Coronary artery (tissue), 2 donors: ENCODE measurements around the gene TMEM198.
A peak's percentile ranks its signal among the peaks of the same experiment; 100 is the strongest.

Experiments
- DNase-seq: peaks from one replicate; pipeline ENCODE4 v3.0.0-alpha.2; 2017; ENCODE audit warnings: low spot score
- H3K27ac ChIP-seq, 2 donors: fragments of 200-600 bp; sonication (generic); one replicate each; pipeline ENCODE4 v1.5.1; 2016 to 2019
- H3K4me3 ChIP-seq: fragments of 200-600 bp; sonication (generic); 2 replicates; pipeline ENCODE4 v1.5.1; 2016; ENCODE audit warnings: mild to moderate bottlenecking, moderate library complexity
- TF ChIP-seq, protein P1 (sequence below): fragments of 200-600 bp; sonication (generic); IDR thresholded peaks from one replicate; pipeline ENCODE4 v1.5.1; 2019; ENCODE audit warnings: antibody characterized with exemption

TMEM198 gene

DNA sequence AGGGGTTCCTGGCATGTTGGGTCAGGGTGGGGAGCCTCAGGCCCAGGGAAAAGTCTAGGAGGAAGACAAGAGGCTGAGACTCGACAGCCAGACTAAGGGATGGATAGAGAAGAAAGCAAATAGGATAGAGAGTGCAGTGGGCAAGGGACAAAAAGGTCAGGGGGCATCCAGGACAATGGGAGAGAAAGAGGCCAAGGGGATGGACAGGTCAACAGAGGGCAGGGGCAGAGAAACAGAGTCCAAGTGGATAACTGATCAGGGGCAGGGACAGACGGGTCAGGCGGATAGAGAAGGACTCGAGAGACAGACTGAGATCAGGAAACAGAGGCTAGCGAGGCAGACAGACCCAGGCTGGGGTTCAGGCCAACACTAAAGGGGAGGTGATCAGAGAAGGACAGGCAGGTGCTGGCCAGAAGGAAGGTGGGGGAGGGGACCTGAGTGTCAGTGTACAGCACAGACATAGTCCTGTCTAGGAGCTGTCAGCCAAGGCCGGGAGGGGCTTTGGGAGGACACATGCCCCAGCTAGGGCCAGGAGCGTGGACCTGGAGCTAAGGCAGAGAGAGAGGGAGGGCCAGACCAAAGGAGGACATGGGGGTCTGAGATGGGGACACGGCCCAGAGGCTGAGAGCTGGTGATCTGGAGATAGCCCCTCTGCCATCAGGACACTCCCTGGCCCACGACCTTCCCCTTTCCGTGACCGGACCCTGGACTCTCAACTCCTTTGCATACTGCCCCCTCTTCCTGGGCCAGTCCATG, 17.3 kb upstream of the TMEM198 start:
- no peak for DNase-seq
- TF ChIP-seq, protein P1, sequence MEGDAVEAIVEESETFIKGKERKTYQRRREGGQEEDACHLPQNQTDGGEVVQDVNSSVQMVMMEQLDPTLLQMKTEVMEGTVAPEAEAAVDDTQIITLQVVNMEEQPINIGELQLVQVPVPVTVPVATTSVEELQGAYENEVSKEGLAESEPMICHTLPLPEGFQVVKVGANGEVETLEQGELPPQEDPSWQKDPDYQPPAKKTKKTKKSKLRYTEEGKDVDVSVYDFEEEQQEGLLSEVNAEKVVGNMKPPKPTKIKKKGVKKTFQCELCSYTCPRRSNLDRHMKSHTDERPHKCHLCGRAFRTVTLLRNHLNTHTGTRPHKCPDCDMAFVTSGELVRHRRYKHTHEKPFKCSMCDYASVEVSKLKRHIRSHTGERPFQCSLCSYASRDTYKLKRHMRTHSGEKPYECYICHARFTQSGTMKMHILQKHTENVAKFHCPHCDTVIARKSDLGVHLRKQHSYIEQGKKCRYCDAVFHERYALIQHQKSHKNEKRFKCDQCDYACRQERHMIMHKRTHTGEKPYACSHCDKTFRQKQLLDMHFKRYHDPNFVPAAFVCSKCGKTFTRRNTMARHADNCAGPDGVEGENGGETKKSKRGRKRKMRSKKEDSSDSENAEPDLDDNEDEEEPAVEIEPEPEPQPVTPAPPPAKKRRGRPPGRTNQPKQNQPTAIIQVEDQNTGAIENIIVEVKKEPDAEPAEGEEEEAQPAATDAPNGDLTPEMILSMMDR: no peak
- Histone ChIP-seq H3K27ac (no peak overlapping the region), H3K4me3 (no peak overlapping the region)

DNA sequence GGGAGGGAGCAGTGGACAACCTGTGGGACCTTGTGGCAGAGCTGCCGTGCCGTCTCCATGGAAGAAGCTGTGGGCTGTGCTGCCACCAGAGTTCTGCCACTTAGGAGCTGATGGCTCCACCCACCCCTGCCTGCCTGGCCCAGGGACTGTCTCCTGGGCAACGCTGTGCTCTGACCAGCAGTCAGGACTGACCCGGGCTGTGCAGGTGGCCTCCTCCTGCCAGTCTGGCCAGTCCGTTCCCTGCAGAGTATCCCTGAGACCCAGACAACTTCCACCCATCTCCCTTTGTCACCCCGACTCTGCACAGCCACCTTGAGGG, 16.8 kb upstream of the TMEM198 start:
- no peak overlapping the region for H3K4me3 ChIP-seq
- H3K27ac ChIP-seq: no peak overlapping the region
- no peak for DNase-seq
- TF ChIP-seq, protein P1: no peak

DNA sequence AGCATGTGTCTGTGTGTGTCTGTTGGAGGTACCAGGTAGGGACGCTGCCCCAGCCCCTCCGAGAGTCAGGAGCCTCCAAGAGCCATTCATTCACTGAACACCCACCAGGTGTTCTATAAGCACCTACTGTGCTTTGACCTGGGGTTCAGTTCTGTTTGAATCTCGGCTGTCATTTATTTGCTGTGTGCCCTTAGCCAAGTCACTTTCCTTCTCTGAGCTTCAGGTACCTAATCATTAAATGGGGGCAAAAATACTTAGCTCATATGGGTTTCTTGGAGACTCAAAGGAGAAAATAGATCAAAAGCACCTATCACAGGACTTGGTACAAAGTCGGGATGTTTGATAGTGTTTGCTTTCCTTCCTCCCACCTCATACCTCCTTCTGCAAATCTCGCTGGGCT, 16.4 kb upstream of the TMEM198 start:
- TF ChIP-seq, protein P1: no peak
- H3K27ac ChIP-seq: no peak overlapping the region
- no peak overlapping the region for H3K4me3 ChIP-seq
- DNase-seq: no peak

DNA sequence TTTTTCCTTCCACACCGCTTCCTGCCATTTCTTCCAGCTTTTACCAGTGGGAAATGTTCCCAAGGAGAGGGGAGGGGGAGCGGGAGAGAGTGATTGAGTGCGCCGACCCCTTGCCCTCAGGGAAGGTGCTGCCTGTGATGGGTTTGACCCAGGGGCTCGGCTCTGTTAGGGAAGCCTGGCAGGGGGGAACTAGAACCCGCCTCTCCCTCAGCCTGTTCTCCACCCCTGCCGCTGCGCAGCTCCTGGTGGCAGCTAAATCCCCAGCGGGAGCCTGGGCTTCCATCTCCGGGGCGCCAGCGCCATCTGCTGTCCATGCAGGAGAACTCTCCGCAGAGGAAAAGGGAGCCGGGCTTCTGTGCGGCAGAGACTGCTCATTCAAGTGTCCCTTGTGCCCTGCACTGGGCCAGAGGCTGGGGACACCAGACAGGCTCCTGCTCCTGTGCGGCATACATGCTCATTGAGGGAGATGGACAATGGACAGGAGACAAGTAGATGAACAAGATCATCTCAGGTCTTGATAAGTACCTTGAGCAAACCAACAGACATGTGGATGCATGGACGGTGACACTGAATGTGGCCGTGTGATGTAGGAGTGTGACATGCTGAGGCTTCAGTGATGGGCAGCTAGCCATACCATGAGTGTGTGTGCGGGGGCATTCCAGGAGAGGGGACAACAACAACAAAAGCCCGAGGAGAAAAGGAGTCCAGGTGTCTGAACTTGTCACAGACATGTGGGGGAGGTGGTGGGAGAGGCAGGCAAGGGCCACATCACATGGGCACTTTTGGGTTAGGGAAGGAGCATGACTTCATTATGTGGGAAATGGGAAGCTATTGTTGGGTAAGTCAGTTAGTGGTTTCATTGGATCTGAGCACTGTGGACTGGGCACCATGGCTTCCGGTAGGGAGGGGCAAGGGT, 13.5 kb upstream of the TMEM198 start:
- Histone ChIP-seq H3K27ac (no peak overlapping the region), H3K4me3 (peak overlapping the region; percentile 54)
- DNase-seq: peak; percentile 90
- TF ChIP-seq, protein P1: peak; percentile 91

DNA sequence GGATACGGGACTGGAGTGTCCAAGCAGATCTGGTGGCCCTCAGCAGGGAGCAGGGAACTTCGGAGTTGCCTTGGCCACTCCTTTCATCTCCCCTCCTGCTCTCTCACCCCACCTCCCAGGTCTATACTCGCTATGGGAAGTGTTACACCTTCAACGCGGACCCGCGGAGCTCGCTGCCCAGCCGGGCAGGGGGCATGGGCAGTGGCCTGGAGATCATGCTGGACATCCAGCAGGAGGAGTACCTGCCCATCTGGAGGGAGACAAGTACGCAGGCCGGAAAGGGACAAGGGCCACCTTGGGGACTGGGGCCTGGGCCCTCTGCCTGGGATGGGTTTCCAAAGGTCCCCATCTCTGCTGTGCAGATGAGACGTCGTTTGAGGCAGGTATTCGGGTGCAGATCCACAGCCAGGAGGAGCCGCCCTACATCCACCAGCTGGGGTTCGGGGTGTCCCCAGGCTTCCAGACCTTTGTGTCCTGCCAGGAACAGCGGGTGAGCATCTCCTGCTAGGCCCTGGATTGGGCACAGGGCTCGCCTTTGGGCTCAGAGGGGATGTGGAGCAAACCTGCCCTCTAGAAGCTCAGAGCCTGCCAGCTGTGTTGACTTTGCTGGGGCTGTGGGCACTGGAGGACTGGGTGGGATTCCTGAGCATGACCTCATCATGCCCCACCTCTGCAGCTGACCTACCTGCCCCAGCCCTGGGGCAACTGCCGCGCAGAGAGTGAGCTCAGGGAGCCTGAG, 12.0 kb upstream of the TMEM198 start:
- TF ChIP-seq, protein P1: no peak
- H3K27ac ChIP-seq: no peak overlapping the region
- no peak for DNase-seq
- H3K4me3 ChIP-seq: no peak overlapping the region

DNA sequence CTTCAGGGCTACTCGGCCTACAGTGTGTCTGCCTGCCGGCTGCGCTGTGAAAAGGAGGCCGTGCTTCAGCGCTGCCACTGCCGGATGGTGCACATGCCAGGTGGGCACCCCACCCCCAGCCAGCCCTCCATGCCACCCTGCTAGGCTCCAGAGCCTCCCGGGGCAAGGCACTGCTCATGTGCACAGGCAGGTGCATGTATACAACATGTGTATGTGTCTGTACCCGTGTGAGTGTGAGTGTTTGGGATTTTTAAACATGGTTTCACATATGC, 11.5 kb upstream of the TMEM198 start:
- DNase-seq: no peak
- Histone ChIP-seq H3K4me3 (no peak overlapping the region), H3K27ac (no peak overlapping the region)
- TF ChIP-seq, protein P1: no peak
